Activated CD4-positive, CD25-positive, alpha-beta regulatory T cell treated with anti-CD3 and anti-CD28 coated beads, Interleukin-2, amount 50 U/mL, for 24 hours (primary cell): ENCODE data around the gene KANSL3.
A peak's percentile ranks its signal among the peaks of the same experiment; 100 is the strongest.
"Not testable (repeated sequence)": the region's sequence is repeated elsewhere in the genome, so short reads cannot be mapped to it uniquely, and the experiment has no call there.

Source experiments
- ATAC-seq, 2 donors: fragments of 150-1000 bp; cut with Tn5 transposase; one replicate each; pipeline ENCODE4 v1.10.0; 2021; ENCODE audit warnings: mild to moderate bottlenecking in 1 of 2, moderate library complexity in 1 of 2

Gene KANSL3

GRCh38 chr2:96638144-96639121 lies at the start of gene KANSL3:
TSS of gene KANSL3 (minus strand) at chr2:96638312. CDS start at chr2:96637135, 1,177 bp downstream.
- ATAC-seq: peak; percentile 66 to 70

- no peak for ATAC-seq
Measured at GRCh38 chr2:96687266-96687665, 49.2 kb upstream of the KANSL3 start.

- ATAC-seq: peak in 1 of 2 donors; percentile 4
Measured at GRCh38 chr2:96685577-96686459, 47.7 kb upstream of the KANSL3 start.

- no peak for ATAC-seq
Measured at GRCh38 chr2:96684883-96685576, 46.9 kb upstream of the KANSL3 start.

GRCh38 chr2:96683972-96684820 lies 46.1 kb upstream of the KANSL3 start:
- ATAC-seq: no peak

GRCh38 chr2:96683307-96683706 lies 45.2 kb upstream of the KANSL3 start:
- no peak for ATAC-seq

GRCh38 chr2:96681540-96681939 lies 43.4 kb upstream of the KANSL3 start:
- no peak for ATAC-seq

GRCh38 chr2:96680561-96681141 lies 42.5 kb upstream of the KANSL3 start:
- ATAC-seq: no peak

GRCh38 chr2:96679848-96680247 lies 41.7 kb upstream of the KANSL3 start:
- no peak for ATAC-seq

GRCh38 chr2:96669539-96670215 lies 31.6 kb upstream of the KANSL3 start:
- ATAC-seq: no peak

GRCh38 chr2:96668771-96669170 lies 30.7 kb upstream of the KANSL3 start:
- no peak for ATAC-seq

GRCh38 chr2:96665717-96666116 lies 27.6 kb upstream of the KANSL3 start:
- ATAC-seq: not testable (repeated sequence)

GRCh38 chr2:96665083-96665569 lies 27.0 kb upstream of the KANSL3 start:
- no peak for ATAC-seq

GRCh38 chr2:96664366-96664925 lies 26.3 kb upstream of the KANSL3 start:
- ATAC-seq: no peak

GRCh38 chr2:96663829-96664228 lies 25.7 kb upstream of the KANSL3 start:
- no peak for ATAC-seq

- no peak for ATAC-seq
Measured at GRCh38 chr2:96663177-96663576, 25.1 kb upstream of the KANSL3 start.

- ATAC-seq: no peak
Measured at GRCh38 chr2:96662360-96662759, 24.2 kb upstream of the KANSL3 start.

GRCh38 chr2:96661324-96661723 lies 23.2 kb upstream of the KANSL3 start:
- no peak for ATAC-seq

- no peak for ATAC-seq
Measured at GRCh38 chr2:96656540-96656939, 18.4 kb upstream of the KANSL3 start.

GRCh38 chr2:96655526-96655925 lies 17.4 kb upstream of the KANSL3 start:
- ATAC-seq: no peak
